Right lung (tissue), 10 donors: ENCODE results near the gene ST7L. TPM values are rescaled to one million over a fixed set of nuclear protein-coding genes. Genes with fewer than 3 reads are reported as not detected.
"Not testable (repeated sequence)": the region's sequence is repeated elsewhere in the genome, so short reads cannot be mapped to it uniquely, and the experiment has no call there.

ENCODE experiments used
- DNase-seq, 2 donors: peaks; one replicate each; pipeline ENCODE4 v3.0.0-alpha.2; 2013
- long read RNA-seq, 8 donors: transcript quantifications; one replicate each; lab custom pipeline, GENCODE V29; 2026
- polyA plus RNA-seq, 5 donors: library from polyadenylated mRNA; unstranded; fragments of 120-200 nt; gene quantifications; one replicate each; pipeline versions ENCODE4 v1.2.1 to v1.2.3, GENCODE V29; 2013; ENCODE audit warnings: inconsistent platforms in 1 of 5, low replicate concordance in 1 of 5; ENCODE audit not compliant: insufficient read length in 5 of 5, insufficient read depth in 1 of 5

ST7L gene
- polyA plus RNA-seq = 10 to 100 TPM; 20.5 to 32.8 (median 25.1) TPM
- long read RNA-seq, donor 1, full-length matches to known transcripts = 8 of 19 reads
- long read RNA-seq, donor 1, partial matches to known transcripts = 11 of 19 reads
- long read RNA-seq, donor 1, other reads (novel, unspliced or antisense) = 0 of 19 reads
- long read RNA-seq, donor 2, full-length matches to known transcripts = 5 of 229 reads
- long read RNA-seq, donor 2, partial matches to known transcripts = 198 of 229 reads
- long read RNA-seq, donor 2, other reads (novel, unspliced or antisense) = 26 of 229 reads
- long read RNA-seq, donor 3, partial matches to known transcripts = 10 of 11 reads
- long read RNA-seq, donor 3, other reads (novel, unspliced or antisense) = 0 of 11 reads
- long read RNA-seq, donor 4, partial matches to known transcripts = 16 of 48 reads
- long read RNA-seq, donor 4, other reads (novel, unspliced or antisense) = 32 of 48 reads
- long read RNA-seq, donor 5, full-length matches to known transcripts = 3 of 9 reads
- long read RNA-seq, donor 5, partial matches to known transcripts = 6 of 9 reads
- long read RNA-seq, donor 5, other reads (novel, unspliced or antisense) = 0 of 9 reads
- long read RNA-seq, donor 6, full-length matches to known transcripts = 1 of 68 reads
- long read RNA-seq, donor 6, partial matches to known transcripts = 21 of 68 reads
- long read RNA-seq, donor 6, other reads (novel, unspliced or antisense) = 46 of 68 reads
- long read RNA-seq, donor 7, partial matches to known transcripts = 8 of 9 reads
- long read RNA-seq, donor 7, other reads (novel, unspliced or antisense) = 0 of 9 reads
- long read RNA-seq, donor 8, full-length matches to known transcripts = 2 of 2 reads
- long read RNA-seq, donor 8, partial matches to known transcripts = 0 of 2 reads
- long read RNA-seq, donor 8, other reads (novel, unspliced or antisense) = 0 of 2 reads

GRCh38 chr1:112618721-112619517, at the start of gene ST7L:
Gene ST7L (minus strand): TSS chr1:112619141. CDS start chr1:112619113, 28 bp downstream.
- DNase-seq = peak; percentile 79 to 81

GRCh38 chr1:112666946-112667345, 48.0 kb upstream of the ST7L start:
- no peak for DNase-seq

DNA sequence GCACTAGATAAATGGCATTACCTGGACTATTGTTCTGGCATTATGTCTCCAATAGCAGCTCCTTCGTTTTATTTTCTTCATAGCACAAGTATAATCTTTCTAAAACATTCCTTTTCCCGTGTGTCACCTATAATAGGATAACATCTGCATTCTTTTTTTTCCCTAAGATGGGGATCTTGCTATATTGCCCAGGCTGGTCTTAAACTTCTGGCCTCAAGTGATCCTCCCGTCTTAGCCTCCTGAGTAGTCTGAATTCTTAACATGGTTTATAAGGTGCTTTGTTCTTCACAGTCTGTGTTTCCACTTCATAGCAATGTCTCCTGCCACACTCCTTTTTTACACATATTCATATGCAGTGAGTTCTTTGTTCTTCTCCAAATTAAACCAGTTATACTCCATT, 46.9 kb upstream of the ST7L start:
- DNase-seq = no peak

GRCh38 chr1:112651205-112651604, 32.3 kb upstream of the ST7L start:
- DNase-seq = no peak

- DNase-seq = no peak
These were observed 27.3 kb upstream of the ST7L start for GRCh38 chr1:112646225-112646624.

DNA sequence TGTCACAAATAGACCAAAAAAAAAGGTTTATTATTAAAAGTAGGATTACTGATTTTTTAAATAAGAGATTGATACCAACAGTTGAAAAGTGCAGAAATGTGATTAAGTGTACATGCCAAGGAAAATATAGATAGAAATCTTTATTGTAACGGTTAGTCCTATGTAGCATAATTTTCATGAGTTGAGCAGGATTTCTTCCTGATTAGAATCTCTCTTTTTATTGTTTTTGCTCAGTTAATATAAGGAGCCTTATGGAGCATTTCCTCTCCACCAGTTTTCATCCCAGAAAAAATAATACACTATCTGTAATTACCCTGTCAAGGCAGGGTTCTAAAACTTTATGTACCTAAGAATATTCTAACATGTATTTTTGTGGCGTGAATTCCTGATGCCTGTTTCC, 24.1 kb upstream of the ST7L start:
- DNase-seq = no peak

DNA sequence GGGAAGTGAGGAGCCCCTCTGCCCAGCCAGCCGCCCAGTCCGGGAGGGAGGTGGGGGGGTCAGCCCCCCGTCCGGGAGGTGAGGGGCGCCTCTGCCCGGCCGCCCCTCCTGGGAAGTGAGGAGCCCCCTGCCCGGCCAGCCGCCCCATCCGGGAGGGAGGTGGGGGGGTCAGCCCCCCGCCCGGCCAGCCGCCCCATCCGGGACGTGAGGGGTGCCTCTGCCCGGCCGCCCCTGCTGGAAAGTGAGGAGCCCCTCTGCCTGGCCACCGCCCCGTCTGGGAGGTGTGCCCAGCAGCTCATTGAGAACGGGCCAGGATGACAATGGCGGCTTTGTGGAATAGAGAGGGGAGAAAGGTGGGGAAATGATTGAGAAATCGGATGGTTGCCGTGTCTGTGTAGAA, 21.5 kb upstream of the ST7L start:
- not testable (repeated sequence) for DNase-seq

DNA sequence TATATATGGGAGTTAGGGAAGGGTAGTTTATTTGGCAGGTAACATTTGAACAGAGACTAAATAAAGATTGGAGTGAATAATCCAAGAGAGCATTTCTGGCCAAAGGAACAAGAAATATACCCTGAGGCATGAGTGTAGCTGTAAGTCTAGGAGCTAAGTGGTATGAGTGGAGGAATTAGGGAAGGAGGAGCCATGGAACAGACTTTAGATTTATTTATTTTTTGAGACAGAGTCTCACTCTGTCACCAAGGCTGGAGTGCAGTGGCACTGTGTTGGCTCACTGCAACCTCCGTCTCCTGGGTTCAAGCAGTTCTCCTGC, 19.1 kb upstream of the ST7L start:
- no peak for DNase-seq

DNA sequence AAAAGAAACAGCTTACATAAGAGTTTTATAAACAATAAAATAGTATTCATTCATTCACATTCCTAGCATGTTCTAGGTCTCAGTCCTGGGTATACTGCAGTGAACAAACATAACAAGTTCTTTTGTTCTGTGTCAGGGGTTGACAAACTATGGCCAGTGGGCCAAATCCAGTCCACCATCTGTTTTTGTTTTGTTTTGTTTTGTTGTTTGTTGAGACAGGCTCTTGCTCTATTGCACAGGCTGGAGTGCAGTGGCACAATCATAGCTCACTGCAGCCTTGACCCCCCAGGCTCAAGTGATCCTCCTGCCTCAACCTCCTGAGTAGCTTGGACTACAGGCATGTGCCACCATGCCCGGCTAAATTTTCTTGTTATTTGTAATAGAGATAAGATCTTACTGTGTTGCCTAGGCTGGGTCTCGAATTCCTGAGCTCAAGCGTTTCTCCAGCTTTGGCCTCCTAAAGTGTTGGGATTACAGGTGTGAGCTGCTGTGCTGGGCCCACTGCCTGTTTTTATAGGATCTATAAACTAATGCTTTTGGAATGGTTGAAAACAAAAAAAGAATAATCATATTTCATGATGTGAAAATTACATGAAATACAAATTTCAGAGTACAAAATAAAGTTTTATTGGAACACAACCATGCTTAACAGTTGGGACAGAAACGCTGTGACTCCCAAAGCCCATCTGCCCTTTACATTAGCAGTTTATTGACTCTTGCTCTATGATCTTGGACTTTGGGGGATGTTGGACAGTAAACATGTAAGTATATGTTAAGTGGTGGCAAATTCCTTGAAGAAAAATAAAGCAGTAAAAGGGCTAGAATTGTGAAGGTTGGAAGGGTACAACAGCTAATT, 18.5 kb upstream of the ST7L start:
- DNase-seq = no peak

DNA sequence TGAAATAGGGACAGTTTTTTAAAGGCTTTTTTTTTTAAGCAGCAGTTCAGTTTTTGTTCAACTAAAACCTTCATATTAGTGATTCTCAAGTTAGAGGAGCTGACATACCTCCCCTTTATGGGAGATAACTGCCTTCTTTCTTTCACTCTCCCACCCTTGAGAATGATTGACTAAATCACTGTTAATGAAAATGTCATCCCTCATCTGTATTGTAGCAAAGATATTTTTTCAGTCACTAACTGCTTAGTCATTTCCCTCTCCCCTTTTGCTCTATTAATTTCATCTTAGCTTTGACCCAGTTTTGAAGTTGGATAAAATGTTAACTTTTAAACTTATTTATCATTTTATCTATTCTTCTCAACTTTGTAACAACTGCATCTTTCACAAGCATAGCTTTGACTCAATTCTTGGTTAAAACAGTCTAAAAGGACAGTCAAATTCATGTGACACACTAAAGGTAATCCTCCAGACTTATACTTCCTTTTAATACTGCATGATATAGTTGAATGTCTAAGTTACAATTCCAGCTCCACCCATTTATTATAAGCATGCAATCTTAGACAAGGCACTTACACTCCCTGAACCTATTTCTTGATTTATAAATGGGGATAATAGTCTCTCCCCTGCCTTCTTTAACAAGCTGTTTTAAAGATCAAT, 17.8 kb upstream of the ST7L start:
- DNase-seq = no peak

- no peak for DNase-seq
These were observed 17.1 kb upstream of the ST7L start for GRCh38 chr1:112636056-112636455.

DNA sequence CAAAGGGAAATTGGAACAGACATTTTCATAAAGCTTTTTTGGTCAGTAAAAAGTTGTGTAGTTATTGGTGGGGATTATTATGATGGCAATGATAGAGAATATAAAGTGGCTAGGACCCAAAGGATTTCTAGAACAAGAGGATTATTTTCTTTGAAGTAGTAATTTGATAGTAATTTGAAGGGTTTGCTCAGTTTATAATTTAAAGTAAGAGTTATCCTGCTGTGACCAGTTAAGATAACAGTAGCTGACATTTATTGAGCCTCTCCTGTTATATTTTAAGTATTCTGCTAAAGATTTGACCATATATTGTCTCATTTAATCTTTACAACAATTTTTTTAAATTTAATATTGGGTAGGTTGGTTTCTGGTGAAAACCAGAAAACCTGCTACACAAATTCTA, 15.4 kb upstream of the ST7L start:
- DNase-seq = no peak

DNA sequence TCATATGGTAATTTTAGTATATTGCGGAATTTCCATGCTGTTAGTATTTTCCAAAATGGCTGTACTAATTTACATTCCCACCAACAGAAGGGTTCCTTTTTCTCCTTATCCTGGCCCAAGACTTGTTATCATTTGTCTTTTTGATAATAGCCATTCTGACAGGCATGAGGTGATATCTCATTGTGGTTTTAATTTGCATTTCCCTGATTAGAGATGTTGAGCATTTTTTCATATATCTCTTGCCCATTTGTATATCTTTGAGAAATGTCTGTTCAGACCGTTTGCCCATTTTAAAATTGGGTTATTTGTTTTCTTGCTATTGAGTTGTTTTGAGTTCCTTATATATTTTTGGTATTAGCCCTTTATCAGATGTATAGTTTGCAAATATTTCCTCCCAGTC, 14.7 kb upstream of the ST7L start:
- no peak for DNase-seq

DNA sequence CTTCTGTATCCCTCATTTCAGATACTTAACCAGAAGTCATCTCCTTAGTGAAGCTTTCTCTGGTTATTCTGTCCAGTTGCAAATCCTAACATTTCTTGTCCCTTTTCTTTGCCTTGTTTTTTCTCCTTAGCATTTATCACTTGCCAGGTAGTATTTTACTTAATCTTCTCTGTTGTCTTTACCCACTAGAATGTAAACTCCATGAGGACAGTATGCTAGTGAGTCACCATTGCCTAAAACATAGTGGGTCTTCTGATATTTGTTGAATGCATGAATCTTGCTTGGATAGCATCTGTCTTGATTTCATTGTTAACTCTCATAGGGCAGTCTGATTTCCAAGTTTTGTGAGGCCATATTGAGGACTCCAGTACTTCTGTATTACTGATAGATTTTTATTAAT, 10.3 kb upstream of the ST7L start:
- DNase-seq = no peak

DNA sequence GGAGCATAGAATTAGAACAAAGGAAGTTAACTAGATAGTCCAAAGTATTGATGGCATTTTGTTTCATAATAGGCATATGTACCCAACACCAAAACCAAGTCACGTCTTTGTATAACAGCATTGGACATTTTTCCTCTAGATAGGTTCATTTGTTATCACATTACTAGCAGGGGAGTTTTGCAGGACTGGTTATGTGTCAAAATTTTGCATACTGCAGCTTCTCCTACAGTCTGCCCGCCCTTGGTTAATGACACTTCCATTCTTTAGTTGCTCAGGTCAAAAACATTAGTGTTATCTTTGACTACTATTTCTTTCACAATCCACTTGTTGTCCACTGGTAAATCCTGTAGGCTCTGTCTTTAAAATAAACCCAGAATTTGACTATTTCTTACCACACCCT, 9.6 kb upstream of the ST7L start:
- DNase-seq = no peak

DNA sequence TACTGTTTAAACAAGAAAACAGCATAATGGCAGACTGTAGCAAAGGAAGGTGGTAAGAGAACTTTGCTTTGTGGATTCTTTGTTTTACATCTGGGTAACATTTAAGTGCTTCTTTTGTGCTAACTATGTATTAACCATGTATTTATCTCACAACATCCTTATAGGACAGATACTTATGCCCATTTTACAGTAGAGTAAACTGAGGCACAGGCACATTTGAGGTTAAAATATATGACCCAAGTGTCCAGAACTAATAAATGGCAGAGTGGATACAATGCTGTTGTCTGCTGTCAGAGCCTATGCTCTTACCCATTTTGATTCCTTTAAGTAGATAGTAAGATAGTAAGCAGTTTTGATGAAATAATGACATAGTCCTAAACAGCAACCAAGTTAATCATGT, 7.9 kb upstream of the ST7L start:
- no peak for DNase-seq

DNA sequence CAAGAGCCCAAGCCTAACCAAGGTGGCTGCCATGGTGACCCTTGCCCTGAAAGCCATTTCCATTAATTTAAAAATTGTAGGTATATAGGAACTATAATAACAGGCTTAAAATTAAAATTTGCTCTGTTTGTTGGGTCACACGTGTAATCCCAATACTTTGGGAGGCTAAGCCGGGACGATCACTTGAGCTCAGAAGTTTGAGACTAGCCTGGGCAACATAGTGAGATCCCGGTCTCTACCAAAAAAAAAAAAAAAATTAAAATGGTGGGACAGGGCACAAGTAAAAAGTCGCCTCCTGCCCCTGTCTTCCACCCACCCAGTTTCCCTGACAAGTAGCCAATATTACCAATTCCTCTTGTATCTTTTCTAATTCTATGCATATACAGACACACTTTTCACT, 7.3 kb upstream of the ST7L start:
- DNase-seq = no peak

GRCh38 chr1:112625696-112626095, 6.8 kb upstream of the ST7L start:
- no peak for DNase-seq

DNA sequence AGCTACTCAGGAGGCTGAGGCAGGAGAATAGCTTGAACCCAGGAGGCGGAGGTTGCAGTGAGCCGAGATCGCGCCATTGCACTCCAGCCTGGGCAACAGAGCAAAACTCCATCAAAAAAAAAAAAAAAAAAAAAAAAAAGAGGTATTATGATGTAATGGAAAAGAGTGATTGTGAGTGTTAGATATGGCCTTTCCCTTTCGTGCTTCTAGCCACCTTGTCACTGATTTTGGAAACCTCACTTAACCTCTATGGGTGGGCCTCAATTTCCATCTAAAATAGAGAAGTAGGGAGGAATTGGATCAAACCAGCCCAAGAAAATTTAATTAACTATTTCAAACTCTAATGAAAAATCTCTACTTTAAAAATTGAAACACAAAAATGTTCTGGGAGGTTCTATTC, 5.6 kb upstream of the ST7L start:
- not testable (repeated sequence) for DNase-seq

- DNase-seq = no peak
These were observed 1.4 kb upstream of the ST7L start for GRCh38 chr1:112620377-112620695.
